Stimulated activated CD8-positive, alpha-beta memory T cell treated with anti-CD3 and anti-CD28 coated beads, Interleukin-15, amount 100 ng/mL, for 48 hours (primary cell): ENCODE data around the gene TSPAN13.

Experiments used
- DNase-seq, 2 donors: peaks; one replicate each; pipeline ENCODE4 v3.0.0-alpha.2; 2020; ENCODE audit warnings: low read depth in 2 of 2

The TSPAN13 gene

DNA sequence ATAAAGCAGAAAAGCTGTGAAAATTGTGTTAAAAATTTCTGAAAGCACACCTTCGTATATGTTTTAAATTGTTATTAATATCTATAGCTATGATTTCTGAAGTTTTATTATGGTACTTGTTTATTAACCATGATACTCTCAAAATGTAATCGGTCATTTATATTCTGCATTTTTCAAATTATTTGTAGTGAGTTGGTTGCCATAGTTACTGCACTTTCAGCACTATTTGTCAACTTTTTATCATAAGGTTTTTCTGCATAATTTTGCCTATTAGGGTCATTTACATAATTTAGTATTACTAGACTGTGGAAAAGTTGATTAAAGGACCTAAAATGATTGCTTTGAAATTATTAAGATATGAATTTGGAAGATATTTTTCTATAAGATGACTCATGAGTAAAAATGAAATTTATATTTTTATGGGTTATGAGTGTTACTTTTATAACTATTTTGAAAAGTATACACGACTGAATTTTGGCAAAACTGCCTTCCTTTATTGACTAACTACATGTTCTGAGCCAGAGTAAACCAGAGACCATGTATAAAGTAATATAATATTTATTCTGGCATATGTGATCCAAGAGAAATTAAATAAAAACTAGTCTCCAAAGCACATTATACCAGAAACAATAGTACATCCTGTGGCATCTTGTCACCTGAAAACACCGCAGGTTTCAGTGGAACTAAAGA, 59.1 kb downstream of the TSPAN13 start:
- DNase-seq, result no peak

- DNase-seq, result no peak
These were observed 59.7 kb downstream of the TSPAN13 start for GRCh38 chr7:16813232-16813616.

DNA sequence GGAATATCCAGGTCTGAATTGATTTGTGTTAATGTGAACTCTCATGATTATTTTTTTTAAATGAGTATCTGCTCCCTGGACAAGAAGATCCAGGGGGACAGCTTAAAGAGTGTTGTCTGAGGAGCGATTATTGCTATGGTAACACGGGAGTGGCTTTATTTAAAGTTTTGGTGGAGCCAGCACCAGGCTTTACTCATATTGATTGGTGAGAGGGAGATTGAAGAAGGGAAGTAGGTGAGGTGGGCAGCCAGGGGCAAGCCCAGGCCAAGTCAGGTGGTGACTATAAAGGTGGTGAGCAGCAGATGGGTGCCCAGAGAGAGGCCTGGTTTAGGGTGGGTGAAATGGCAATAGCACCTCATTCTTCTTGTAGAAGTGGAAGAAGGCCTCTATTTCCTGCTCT, 61.4 kb downstream of the TSPAN13 start:
- no peak for DNase-seq

- no peak for DNase-seq
These were observed 63.3 kb downstream of the TSPAN13 start for GRCh38 chr7:16816824-16817223.

DNA sequence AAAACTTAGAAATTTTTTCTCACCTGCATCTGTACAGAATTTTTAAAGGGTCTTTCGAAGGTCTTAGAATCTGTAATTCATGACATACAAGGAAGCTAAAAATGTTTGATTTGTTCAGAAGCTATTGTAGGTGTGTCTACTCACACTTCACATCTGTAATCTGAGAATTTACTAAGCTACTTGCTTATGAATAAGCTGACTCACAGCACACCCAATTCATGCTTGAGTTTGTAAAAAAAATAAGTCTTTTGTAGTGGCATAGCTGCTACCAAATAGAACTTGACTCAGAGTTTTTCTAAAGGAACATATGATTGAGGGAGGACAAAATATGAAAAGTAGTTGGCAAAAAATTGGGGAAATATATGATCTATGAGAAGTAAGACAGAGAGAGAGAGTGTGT, 64.0 kb downstream of the TSPAN13 start:
- DNase-seq, result no peak

DNA sequence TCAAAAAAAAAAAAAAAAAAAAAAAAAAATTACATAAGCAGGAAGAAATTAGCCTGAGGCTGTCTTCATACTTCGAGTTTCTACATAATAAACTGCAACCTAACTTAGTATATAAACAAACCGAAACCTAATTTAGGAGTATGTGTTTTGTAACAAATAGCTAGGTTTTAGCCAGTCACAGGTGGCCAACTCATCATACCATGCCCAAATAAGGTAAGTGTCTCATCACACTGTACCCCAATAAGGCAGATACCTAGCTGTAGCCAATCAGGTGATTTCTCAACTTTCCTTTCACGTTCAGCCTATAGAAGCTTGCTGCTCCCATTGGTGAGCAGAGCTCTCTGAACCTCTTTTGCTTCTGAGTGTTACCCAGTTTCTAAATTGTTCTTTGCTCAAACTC, 65.2 kb downstream of the TSPAN13 start:
- no peak for DNase-seq

DNA sequence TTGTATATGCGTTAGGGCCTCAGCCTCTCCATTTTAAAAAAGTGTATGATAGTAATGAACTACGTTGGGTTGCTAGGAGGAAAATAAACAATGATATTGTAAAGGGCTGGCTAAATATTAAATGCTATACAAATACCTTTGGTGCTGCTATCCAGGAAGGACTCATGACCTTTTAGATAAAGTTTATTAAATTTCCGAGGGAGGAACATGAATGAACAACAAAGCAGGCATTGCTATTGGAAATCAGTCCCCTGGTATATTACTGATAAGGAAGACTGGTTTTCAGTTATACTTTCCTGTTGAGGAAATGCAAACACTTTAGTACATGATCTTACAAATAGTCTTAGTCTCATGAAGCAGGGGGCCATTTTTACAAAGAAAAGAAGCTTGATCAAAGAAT, 68.5 kb downstream of the TSPAN13 start:
- no peak for DNase-seq

DNA sequence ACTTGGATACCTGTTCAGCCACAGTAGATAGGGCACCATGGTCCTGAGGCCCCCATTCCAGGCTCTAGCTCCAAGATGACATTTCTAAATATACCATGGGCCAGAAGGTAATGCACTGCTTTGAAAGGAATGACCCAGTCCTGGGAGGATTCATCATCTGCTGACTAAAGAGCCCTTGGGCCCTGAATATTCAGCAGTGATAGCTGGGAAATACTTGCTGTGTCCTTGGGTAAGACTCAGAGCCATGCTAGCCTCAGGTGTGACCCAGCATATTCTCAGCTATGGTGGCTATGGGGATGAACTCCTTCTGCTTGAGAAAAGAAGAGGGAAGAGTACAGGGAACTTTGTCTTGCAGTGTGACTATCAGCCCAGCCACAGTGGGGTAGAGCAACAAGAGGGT, 72.5 kb downstream of the TSPAN13 start:
- DNase-seq, result no peak

GRCh38 chr7:16833373-16833772, 79.8 kb downstream of the TSPAN13 start:
- no peak for DNase-seq
